ES-I3 (cell line): ENCODE measurements around the gene CNTNAP2.
"Not testable (repeated sequence)": the region's sequence is repeated elsewhere in the genome, so short reads cannot be mapped to it uniquely, and the experiment has no call there.

ENCODE experiments used
- H3K36me3 ChIP-seq: 2 replicates; pipeline ENCODE4 v1.6.1; 2013; ENCODE audit warnings: mild to moderate bottlenecking, low read length, control low read depth, moderate library complexity; ENCODE audit not compliant: insufficient read depth
- H3K4me1 ChIP-seq: 2 replicates; pipeline ENCODE4 v1.6.1; 2013; ENCODE audit warnings: mild to moderate bottlenecking, control low read depth, low read length; ENCODE audit not compliant: insufficient read depth
- H3K9ac ChIP-seq: 2 replicates; pipeline ENCODE4 v1.6.1; 2013; ENCODE audit warnings: low read depth, mild to moderate bottlenecking, low read length, moderate library complexity
- H3K9me3 ChIP-seq: 2 replicates; pipeline ENCODE4 v1.6.1; 2013; ENCODE audit warnings: mild to moderate bottlenecking, low read length, moderate library complexity; ENCODE audit not compliant: control insufficient read depth, insufficient read depth

The CNTNAP2 gene

DNA sequence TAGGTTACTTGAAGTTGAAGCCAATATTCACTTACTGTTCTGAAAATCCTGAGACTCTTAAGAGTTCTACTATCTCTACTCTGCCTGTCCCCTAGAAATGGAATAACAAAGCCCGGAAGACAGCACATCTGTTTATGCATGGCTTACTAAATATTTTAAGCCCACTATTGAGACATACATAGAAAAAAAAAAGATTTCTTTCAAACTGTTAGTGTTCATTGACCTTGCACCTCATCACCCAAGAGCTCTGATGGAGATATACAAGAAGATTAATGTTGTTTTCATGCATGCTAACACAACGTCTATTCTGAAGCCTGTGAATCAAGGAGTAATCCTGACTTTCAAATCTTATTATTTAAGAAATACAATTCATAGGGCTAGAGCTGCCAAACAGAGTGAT is 1614.7 kb downstream of the CNTNAP2 start:
- H3K9me3 ChIP-seq, result no peaks in the 10 kb centered on the region
- H3K36me3 ChIP-seq, result no peaks in the 10 kb centered on the region
- H3K4me1 ChIP-seq, result no peaks in the 10 kb centered on the region
- H3K9ac ChIP-seq, result no peak overlapping the region

DNA sequence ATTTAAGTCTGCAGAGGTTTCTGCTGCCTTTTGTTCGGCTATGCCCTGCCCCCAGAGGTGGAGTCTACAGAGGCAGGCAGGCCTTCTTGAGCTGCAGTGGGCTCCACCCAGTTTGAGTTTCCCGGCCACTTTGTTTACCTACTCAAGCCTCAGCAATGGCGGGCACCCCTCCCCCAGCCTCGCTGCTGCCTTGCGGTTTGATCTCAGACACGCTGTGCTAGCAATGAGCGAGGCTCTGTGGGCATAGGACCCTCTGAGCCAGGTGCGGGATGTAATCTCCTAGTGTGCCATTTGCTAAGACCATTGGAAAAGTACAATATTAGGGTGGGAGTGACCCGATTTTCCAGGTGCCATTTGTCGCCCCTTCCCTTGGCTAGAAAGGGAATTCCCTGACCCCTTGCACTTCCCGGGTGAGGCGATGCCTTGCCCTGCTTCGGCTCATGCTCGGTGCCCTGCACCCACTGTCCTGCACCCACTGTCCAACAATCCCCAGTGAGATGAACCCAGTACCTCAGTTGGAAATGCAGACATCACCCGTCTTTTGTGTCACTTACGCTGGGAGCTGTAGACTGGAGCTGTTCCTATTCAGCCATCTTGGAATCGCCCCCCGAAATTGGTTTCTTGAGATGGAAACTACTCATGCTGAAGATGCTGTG is 1621.1 kb downstream of the CNTNAP2 start:
- not testable (repeated sequence) for H3K9ac ChIP-seq, H3K9me3 ChIP-seq, H3K4me1 ChIP-seq, H3K36me3 ChIP-seq

DNA sequence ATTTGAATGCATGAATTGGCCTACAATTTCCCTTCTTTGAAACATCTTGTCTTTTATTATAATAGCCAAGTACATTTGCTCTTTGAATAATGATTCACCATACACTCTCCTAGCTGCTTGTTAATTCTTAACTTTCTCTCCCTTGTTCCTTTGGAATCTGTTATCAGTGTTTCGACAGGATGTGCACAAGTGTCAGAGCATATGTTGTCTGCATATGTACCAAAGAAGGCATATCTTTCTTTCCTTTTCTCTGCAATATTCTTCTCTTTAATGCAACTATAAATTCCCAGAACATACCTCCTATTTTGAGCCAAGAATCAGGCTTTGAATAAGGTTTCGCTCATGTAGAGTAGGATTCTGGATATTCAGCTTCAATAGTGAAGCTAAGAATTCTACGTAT is 1625.7 kb downstream of the CNTNAP2 start:
- no peaks in the 10 kb centered on the region for H3K9me3 ChIP-seq
- no peak overlapping the region for H3K9ac ChIP-seq
- H3K4me1 ChIP-seq, result no peaks in the 10 kb centered on the region
- no peaks in the 10 kb centered on the region for H3K36me3 ChIP-seq

DNA sequence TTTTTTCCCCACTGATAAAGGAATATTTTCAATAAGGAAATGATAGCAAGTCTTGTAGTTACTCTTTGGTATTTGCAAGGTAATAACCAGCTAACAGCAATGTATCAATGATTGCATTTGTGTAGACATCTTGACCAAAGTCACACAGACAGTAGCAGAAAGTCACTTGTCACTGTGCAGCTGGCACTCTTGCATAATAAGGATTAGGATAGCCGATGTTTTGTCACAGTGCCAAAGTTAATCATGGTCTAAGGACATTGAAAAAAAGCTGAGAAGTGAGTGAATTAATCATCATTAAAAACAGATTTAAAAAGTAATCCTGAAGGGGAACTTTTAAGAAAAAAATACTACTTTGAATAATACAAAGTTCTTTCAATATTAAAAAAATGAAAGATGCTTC is 1639.7 kb downstream of the CNTNAP2 start:
- Histone ChIP-seq H3K36me3 (no peaks in the 10 kb centered on the region), H3K9me3 (no peaks in the 10 kb centered on the region), H3K4me1 (no peaks in the 10 kb centered on the region), H3K9ac (no peak overlapping the region)

DNA sequence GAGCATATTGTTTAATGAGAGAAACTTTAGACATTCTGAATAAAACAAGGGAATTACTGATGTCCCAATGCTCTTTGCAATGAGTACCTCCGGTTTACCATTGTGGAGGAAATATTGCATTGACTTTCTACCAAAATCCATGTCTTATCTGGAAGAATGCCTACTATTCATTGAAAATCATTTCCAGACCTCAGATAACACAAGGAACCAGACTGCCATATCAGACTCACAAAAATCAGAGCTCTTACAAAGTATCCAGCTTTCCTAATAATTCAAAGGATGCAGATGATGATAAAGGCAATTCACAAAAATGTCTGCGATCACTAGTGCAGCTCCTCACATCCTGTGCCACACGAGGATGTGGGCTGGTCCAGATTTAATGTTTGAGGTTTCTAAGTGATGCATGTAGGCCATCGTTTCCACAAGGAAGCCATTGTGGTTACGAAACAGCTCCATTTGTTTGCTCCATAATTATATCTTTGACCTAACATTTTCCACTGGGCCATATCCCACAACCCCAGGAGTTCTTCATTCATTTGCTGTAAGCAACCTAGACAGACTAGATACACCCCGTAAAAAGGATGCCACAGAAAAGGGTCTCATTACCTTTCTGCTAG is 1642.8 kb downstream of the CNTNAP2 start:
- Histone ChIP-seq H3K4me1 (no peaks in the 10 kb centered on the region), H3K9me3 (no peaks in the 10 kb centered on the region), H3K36me3 (no peaks in the 10 kb centered on the region), H3K9ac (no peak overlapping the region)

DNA sequence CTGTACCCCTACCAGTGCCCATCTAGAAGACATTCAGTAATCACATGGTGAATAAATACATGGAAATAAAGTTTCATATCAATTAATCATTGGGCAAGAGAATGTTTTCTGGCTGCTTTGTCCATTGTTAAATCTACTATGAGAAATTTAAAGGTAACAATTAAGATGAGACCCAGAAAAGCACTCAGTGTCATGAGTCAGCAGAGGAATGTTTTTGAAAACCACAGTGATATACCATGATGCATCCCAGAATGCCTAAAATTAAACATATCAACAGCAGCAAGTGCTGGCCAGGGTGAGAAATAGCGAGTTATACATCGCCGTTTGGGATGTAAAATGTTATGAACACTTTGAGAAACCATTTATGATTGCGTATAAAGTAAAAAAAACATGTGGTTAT is 1648.7 kb downstream of the CNTNAP2 start:
- Histone ChIP-seq H3K36me3 (no peaks in the 10 kb centered on the region), H3K9me3 (no peaks in the 10 kb centered on the region), H3K4me1 (no peaks in the 10 kb centered on the region), H3K9ac (no peak overlapping the region)

DNA sequence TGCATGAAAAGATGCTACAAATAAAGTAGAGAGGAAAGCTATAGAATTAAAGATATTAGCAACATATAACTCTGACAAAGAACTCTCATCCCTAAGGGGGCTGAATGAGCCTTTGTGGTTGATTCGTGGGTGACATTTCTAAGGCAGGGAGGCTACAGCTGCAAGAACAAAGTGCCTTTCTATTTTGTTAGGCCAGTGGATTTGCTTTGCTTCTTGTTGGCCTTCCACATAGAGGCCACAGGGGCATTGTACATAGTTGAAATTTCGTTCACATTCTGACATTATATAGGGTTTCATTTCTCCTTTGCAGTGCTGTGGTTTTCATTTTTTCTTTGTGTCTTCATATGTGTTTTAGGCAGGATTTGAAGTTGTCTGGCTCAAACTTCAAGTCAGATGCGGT is 1654.7 kb downstream of the CNTNAP2 start:
- Histone ChIP-seq H3K4me1 (no peaks in the 10 kb centered on the region), H3K9ac (no peak overlapping the region), H3K9me3 (no peaks in the 10 kb centered on the region), H3K36me3 (no peaks in the 10 kb centered on the region)

DNA sequence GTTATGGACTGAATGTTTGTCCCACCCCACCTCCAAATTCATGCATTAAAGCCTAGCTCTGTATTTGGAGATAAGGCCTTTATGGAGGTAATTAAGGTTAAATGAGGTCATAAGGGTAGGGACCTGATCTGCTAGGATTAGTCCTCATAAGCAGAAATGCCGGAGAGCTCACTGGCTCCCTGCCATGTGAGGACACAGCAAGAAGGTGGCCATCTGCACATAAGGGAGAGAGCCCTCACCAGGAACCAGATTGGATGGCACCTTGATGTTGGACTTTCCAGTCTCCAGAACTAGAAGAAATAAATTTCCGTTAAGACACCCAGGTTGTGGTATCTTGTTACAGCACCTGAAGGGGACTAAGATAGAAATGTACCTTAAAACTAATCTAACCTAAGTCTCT is 1657.9 kb downstream of the CNTNAP2 start:
- H3K36me3 ChIP-seq, result no peaks in the 10 kb centered on the region
- no peak overlapping the region for H3K9ac ChIP-seq
- no peaks in the 10 kb centered on the region for H3K4me1 ChIP-seq
- no peaks in the 10 kb centered on the region for H3K9me3 ChIP-seq

DNA sequence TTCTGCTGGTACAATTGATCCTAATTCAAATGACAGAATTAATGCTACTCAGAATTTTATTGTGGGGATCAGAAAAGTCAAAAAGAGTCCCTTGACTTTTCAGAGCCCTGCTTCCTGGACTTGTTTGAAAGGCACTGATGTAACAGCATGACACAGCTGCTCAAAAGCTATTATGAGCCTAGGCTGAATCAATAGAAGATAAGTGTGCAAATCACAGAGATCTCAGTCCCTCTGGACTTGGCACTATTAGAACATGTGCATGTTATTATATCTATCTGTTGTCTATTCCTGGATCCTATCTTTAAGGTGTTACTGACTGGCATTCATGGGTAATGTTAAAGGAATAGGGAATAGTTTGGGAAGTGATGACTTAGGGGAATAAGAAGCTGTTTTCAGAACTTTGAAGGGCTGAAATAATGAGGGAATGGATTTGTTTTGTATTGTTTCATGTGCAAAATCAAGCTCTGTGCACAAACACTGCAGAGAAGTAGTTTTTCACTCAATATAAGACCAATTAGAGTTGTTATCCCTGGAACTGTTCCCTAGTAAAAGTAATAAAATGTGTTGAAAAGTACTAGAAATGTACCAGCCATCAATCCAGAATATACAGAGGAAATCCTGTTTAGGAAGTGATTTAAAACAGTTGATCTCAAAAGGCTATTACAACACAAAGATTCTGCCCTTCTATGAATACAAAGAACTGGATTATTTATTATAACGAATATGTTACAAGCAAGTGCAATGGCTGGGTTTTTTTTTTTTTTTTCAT is 1659.1 kb downstream of the CNTNAP2 start:
- H3K4me1 ChIP-seq, result no peaks in the 10 kb centered on the region
- H3K36me3 ChIP-seq, result no peaks in the 10 kb centered on the region
- H3K9ac ChIP-seq, result no peak overlapping the region
- H3K9me3 ChIP-seq, result no peaks in the 10 kb centered on the region

DNA sequence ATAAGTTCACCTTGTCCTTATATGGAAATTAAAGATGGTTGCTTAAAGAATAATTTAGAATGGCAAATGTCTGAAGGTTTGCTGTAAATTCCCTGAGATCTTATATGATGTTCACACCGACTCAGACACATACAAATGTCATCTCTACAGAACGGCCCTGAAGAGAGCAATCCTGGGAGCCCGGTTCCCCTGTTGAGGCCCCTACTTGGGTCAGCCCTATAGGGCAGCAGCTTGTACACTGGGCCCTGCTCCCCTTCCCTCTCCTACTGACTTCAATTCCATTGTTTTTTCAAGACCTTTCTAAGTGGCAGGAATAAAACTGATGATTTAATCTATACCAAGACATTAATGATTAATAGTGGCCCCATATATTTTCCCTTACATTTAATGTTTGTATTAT is 1660.7 kb downstream of the CNTNAP2 start:
- H3K36me3 ChIP-seq, result no peaks in the 10 kb centered on the region
- no peak overlapping the region for H3K9ac ChIP-seq
- H3K4me1 ChIP-seq, result no peaks in the 10 kb centered on the region
- no peaks in the 10 kb centered on the region for H3K9me3 ChIP-seq

DNA sequence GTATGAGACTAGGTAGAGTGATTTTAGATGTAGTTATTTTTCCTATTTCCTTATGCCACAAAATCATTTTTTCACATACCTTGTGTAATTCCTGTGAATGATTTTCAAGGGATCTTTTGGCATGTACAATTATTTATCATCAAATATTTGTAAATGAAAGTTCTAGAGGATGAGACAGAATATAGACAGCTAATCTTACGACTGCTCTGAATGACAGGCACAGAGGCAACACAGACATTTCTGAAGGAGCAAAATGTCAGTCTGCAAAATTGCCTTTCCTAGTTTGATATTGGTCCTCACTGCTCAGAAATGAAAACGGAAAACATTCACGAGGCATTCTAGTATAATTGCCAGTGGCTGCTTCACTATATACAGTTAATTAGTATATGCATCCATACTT is 1663.3 kb downstream of the CNTNAP2 start:
- H3K4me1 ChIP-seq, result no peaks in the 10 kb centered on the region
- H3K36me3 ChIP-seq, result no peaks in the 10 kb centered on the region
- H3K9ac ChIP-seq, result no peak overlapping the region
- no peaks in the 10 kb centered on the region for H3K9me3 ChIP-seq

DNA sequence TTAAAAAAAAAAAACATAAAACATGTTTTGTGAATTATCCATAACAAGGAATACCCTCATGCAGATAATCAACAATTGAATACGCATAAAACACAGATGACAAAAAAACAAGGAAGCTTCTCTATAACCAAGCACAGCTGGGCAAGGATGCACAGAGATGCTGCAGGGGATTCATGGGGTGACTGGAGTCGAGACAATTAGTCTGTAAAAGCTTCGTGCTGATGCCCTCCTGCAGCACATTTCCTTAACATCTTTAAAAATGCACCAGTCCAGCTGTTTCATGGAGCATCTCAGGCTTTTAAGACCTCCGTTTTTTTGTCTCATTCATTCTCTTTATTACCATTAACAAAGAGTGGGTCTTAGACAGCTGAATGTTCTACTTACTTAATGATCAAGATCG is 1680.0 kb downstream of the CNTNAP2 start:
- Histone ChIP-seq H3K9ac (no peak overlapping the region), H3K36me3 (no peaks in the 10 kb centered on the region), H3K4me1 (no peaks in the 10 kb centered on the region), H3K9me3 (no peaks in the 10 kb centered on the region; the same call in 1 of the 2 replicates)

DNA sequence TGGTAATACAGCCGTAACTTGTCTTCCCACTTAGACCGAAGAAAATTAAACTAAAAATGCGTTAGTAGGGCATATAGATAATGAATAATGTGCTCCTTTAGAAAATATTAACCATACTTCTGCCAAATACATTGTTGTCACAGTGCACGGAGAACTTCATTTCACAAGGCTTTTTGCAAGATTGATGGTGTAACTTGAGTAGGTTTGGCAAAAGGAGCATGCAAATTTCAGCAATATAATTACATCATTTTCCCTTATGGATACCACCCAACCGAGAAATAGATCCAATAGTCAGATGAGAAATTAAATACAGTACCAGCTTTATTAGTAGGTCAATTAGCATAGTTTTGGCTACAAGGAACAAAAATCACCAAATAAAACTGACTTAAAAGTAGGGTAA is 1681.4 kb downstream of the CNTNAP2 start:
- H3K9me3 ChIP-seq, result no peaks in the 10 kb centered on the region; the same call in 1 of the 2 replicates
- no peaks in the 10 kb centered on the region for H3K4me1 ChIP-seq
- H3K9ac ChIP-seq, result no peak overlapping the region
- no peaks in the 10 kb centered on the region for H3K36me3 ChIP-seq

DNA sequence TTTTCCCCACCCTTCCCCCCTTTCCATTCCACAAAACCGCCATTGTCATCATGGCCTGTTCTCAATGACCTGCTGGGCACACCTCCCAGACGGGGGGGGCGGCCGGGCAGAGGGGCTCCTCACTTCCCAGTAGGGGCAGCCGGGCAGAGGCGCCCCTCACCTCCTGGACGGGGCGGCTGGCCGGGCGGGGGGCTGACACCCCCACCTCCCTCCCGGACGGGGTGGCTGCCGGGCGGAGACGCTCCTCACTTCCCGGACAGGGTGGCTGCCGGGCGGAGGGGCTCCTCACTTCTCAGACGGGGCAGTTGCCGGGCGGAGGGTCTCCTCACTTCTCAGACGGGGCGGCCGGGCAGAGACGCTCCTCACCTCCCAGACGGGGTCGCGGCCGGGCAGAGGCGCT is 1685.2 kb downstream of the CNTNAP2 start:
- H3K9ac ChIP-seq, H3K9me3 ChIP-seq, H3K36me3 ChIP-seq, H3K4me1 ChIP-seq: not testable (repeated sequence)

DNA sequence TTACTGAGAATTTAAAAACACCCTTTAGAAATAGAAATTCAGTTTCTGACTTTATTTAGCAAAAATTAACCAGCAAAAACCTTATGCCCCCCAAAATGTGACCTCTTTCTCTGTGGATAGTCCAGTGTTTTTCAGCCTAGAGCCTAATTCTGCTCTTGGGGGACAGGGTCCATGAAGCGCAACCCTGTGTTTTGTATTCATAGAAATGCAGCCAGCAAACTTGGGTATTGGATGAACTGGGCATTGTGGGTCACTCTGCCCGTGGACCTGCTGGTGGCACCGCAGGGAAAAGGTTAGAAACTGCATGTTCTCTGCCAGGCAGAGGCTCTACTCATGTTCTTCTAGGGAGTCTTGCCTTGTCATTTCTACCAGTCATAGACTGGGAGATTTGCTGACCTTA is 1686.5 kb downstream of the CNTNAP2 start:
- Histone ChIP-seq H3K4me1 (no peaks in the 10 kb centered on the region), H3K9me3 (peaks cover 5% of the 10 kb centered on the region; the same call in 1 of the 2 replicates), H3K9ac (no peak overlapping the region), H3K36me3 (no peaks in the 10 kb centered on the region)
